OCI-LY7 (cell line): ENCODE measurements around the gene BOLA3.

Experiments used
- CTCF ChIP-seq: fragments of 200-600 bp; sonication (generic); conservative IDR thresholded peaks from 2 replicates; pipeline ENCODE4 v1.5.1; 2014; ENCODE audit warnings: mild to moderate bottlenecking, antibody characterized with exemption, low read length, moderate library complexity, mixed read lengths
- EZH2phosphoT487 ChIP-seq: fragments of 200-600 bp; sonication (generic); IDR thresholded peaks from 2 replicates; pipeline ENCODE4 v1.6.1; 2018; ENCODE audit warnings: low read depth, borderline replicate concordance, mild to moderate bottlenecking, mixed run types, antibody characterized with exemption, low read length, moderate library complexity, mixed read lengths

GRCh38 chr2:74107071-74107470, 40.6 kb downstream of the BOLA3 start:
- no peak for TF ChIP-seq CTCF
- no peak for TF ChIP-seq EZH2phosphoT487
